ENCODE data around the gene ERP27. TPM values are rescaled to one million over a fixed set of nuclear protein-coding genes. Genes with fewer than 3 reads are reported as not detected.

The ERP27 gene
- total RNA-seq, 1 donor from 2014 or later: 5.4 TPM

GRCh38 chr12:14937014-14937413 is 1.3 kb downstream of the ERP27 start:
- intact Hi-C loops (cut with micrococcal nuclease): loop anchor here (1.0 kb wide), 2 partner anchors 58 to 92 kb away; no protein-coding TSS in a partner anchor
- ChIA-PET POLR2A (interaction anchor here (1.2 to 3.6 kb wide), 3 partner anchors 11 to 58 kb away, joined by 3 to 43 read pairs (median 3); no protein-coding TSS in a partner anchor), CTCF (interaction anchor here (1.1 to 4.2 kb wide), 3 partner anchors 11 to 60 kb away, joined by 3 to 31 read pairs (median 4); no protein-coding TSS in a partner anchor)
- Mint-ChIP-seq H3K27ac (peak overlapping the region; percentile 44), H3K4me3 (no peak overlapping the region), H3K36me3 (ENCODE audit: low read depth) (peaks cover 86% of the 10 kb centered on the region), H3K9me3 (peaks cover 2% of the 10 kb centered on the region), H3K27me3 (no peaks in the 10 kb centered on the region), H3K4me1 (peaks cover 34% of the 10 kb centered on the region)
- no peak for TF ChIP-seq CTCF (IDR thresholded peaks at IDR 0.05)
- DNase-seq (no peak), ATAC-seq (ENCODE audit: low read depth) (no peak)

- no peak overlapping the region for H3K27ac Mint-ChIP-seq
- ChIA-PET POLR2A (interaction anchor here (0.6 to 1.2 kb wide), 5 partner anchors 12 to 59 kb away, joined by 3 to 4 read pairs (median 3); no protein-coding TSS in a partner anchor), CTCF (interaction anchor here (0.6 to 4.2 kb wide), 4 partner anchors 12 to 88 kb away, joined by 3 to 31 read pairs (median 4); no protein-coding TSS in a partner anchor)
- no peak for TF ChIP-seq CTCF (IDR thresholded peaks at IDR 0.05)
- no peaks in the 10 kb centered on the region for H3K27me3 Mint-ChIP-seq
- H3K9me3 Mint-ChIP-seq: peaks cover 2% of the 10 kb centered on the region
- peaks cover 34% of the 10 kb centered on the region for H3K4me1 Mint-ChIP-seq
- ATAC-seq (ENCODE audit: low read depth): no peak
- no peak overlapping the region for H3K4me3 Mint-ChIP-seq
- H3K36me3 Mint-ChIP-seq (ENCODE audit: low read depth): peaks cover 87% of the 10 kb centered on the region
- no peak for DNase-seq
- intact Hi-C loops (cut with micrococcal nuclease): no loop called here
These were observed 2.0 kb downstream of the ERP27 start for GRCh38 chr12:14936224-14936861.

- ATAC-seq (ENCODE audit: low read depth): no peak
- Mint-ChIP-seq H3K36me3 (ENCODE audit: low read depth) (peaks cover 84% of the 10 kb centered on the region), H3K27ac (no peak overlapping the region), H3K27me3 (no peaks in the 10 kb centered on the region), H3K9me3 (peaks cover 2% of the 10 kb centered on the region), H3K4me1 (peaks cover 31% of the 10 kb centered on the region), H3K4me3 (no peak overlapping the region)
- ChIA-PET POLR2A (no interaction called here), CTCF (no interaction called here)
- intact Hi-C loops (cut with micrococcal nuclease): no loop called here
- no peak for TF ChIP-seq CTCF (IDR thresholded peaks at IDR 0.05)
- DNase-seq: no peak
These were observed 3.3 kb downstream of the ERP27 start for GRCh38 chr12:14935031-14935430.

GRCh38 chr12:14934511-14934910 is 3.8 kb downstream of the ERP27 start:
- TF ChIP-seq CTCF (IDR thresholded peaks at IDR 0.05): no peak
- Mint-ChIP-seq H3K4me1 (peaks cover 26% of the 10 kb centered on the region), H3K9me3 (peaks cover 2% of the 10 kb centered on the region), H3K27me3 (no peaks in the 10 kb centered on the region), H3K27ac (no peak overlapping the region), H3K4me3 (no peak overlapping the region), H3K36me3 (ENCODE audit: low read depth) (peaks cover 78% of the 10 kb centered on the region)
- DNase-seq (no peak), ATAC-seq (ENCODE audit: low read depth) (no peak)
- POLR2A ChIA-PET: no interaction called here
- intact Hi-C loops (cut with micrococcal nuclease): no loop called here
- CTCF ChIA-PET: no interaction called here

- no peak for TF ChIP-seq CTCF (IDR thresholded peaks at IDR 0.05)
- ATAC-seq (ENCODE audit: low read depth) (no peak), DNase-seq (no peak)
- peaks cover 64% of the 10 kb centered on the region for H3K36me3 Mint-ChIP-seq (ENCODE audit: low read depth)
- ChIA-PET CTCF (no interaction called here), POLR2A (interaction anchor here (0.6 to 0.9 kb wide), 3 partner anchors 9 to 37 kb away, joined by 3 to 7 read pairs (median 3); no protein-coding TSS in a partner anchor)
- no peaks in the 10 kb centered on the region for H3K27me3 Mint-ChIP-seq
- intact Hi-C loops (cut with micrococcal nuclease): no loop called here
- H3K4me1 Mint-ChIP-seq: peaks cover 10% of the 10 kb centered on the region
- no peaks in the 10 kb centered on the region for H3K9me3 Mint-ChIP-seq
- no peak overlapping the region for H3K27ac Mint-ChIP-seq
- H3K4me3 Mint-ChIP-seq: no peak overlapping the region
These were observed 6.4 kb downstream of the ERP27 start for GRCh38 chr12:14931791-14932560.
